Choroid plexus epithelial cell (primary cell): ENCODE measurements around the gene ZNF470.

Source experiments
- DNase-seq: peaks from one replicate; pipeline ENCODE4 v3.0.0-alpha.2; 2010; ENCODE audit warnings: low read depth
- H3K4me3 ChIP-seq: 2 replicates; pipeline ENCODE4 v1.5.1; 2011; ENCODE audit warnings: low read depth, mild to moderate bottlenecking, control low read depth, low read length, moderate library complexity
- TF ChIP-seq, protein P1 (sequence below): conservative IDR thresholded peaks from 2 replicates; pipeline ENCODE4 v1.5.1; 2011; ENCODE audit warnings: low read depth, mild to moderate bottlenecking, control low read depth, inconsistent platforms, low read length, moderate library complexity

The ZNF470 gene

GRCh38 chr19:56577719-56578602, 10.7 kb downstream of the ZNF470 start:
- TF ChIP-seq, protein P1, sequence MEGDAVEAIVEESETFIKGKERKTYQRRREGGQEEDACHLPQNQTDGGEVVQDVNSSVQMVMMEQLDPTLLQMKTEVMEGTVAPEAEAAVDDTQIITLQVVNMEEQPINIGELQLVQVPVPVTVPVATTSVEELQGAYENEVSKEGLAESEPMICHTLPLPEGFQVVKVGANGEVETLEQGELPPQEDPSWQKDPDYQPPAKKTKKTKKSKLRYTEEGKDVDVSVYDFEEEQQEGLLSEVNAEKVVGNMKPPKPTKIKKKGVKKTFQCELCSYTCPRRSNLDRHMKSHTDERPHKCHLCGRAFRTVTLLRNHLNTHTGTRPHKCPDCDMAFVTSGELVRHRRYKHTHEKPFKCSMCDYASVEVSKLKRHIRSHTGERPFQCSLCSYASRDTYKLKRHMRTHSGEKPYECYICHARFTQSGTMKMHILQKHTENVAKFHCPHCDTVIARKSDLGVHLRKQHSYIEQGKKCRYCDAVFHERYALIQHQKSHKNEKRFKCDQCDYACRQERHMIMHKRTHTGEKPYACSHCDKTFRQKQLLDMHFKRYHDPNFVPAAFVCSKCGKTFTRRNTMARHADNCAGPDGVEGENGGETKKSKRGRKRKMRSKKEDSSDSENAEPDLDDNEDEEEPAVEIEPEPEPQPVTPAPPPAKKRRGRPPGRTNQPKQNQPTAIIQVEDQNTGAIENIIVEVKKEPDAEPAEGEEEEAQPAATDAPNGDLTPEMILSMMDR: no peak
- no peak for DNase-seq
- no peak overlapping the region for H3K4me3 ChIP-seq

DNA sequence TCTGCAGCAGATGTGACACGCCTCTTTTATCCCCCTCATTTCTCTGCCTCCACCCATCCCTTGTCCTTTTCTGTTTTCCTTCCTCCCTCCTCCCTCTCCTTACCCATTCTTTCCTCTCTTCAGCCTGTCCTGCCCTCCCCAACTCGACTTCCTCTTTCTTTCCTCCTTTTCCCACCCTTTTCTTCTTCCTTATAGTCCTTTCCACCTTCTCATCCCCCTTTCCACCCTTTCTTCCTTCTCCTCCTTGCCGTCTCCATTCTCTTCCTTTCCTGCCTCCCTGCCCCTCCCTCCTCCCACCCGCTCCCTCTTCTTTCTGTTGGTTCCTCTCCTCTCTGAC, 27.1 kb downstream of the ZNF470 start:
- DNase-seq: no peak
- no peak overlapping the region for H3K4me3 ChIP-seq
- TF ChIP-seq, protein P1: no peak

- peak within 1 kb of the TSS; percentile 94 for H3K4me3 ChIP-seq
- TF ChIP-seq, protein P1: no peak
- DNase-seq: peak; percentile 89
Observed at GRCh38 chr19:56594783-56595547, 27.7 kb downstream of the ZNF470 start, which contains the start of gene ZNF71. Gene ZNF71 (plus strand): TSS chr19:56595302. CDS start chr19:56601559, 6,257 bp downstream.

- peak; percentile 30 for DNase-seq
- TF ChIP-seq, protein P1: no peak
- H3K4me3 ChIP-seq: peak overlapping the region; percentile 94
Observed at GRCh38 chr19:56595548-56595899, 28.3 kb downstream of the ZNF470 start.

GRCh38 chr19:56596676-56597075, 29.4 kb downstream of the ZNF470 start:
- TF ChIP-seq, protein P1: no peak

DNA sequence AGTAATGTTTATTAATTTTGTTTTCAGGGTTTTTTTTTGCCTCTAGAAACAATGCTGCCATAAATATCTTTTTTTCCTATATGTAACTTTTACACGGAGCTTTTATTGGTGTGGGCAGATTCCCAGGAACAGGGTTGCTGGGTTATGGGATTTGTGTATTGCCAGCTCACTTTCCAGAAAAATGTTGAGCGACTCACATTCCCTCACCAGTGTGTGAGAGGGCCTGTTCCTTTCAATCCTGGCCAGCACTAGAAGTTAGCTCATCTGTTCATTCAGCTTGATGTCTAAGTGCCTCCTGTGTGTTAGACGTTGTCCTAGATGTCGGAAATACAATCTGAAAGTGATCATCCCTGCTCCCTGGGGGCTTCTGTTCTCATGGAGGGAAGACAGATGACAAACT, 30.4 kb downstream of the ZNF470 start:
- no peak overlapping the region for H3K4me3 ChIP-seq
- TF ChIP-seq, protein P1: no peak
- peak; percentile 6 for DNase-seq

More at GRCh38 chr19:56596676-56597075, 29.4 kb downstream of the ZNF470 start:
- no peak overlapping the region for H3K4me3 ChIP-seq
- no peak for DNase-seq

- peak; percentile 12 for DNase-seq
- no peak overlapping the region for H3K4me3 ChIP-seq
- TF ChIP-seq, protein P1: no peak
Observed at GRCh38 chr19:56601375-56601774, 34.1 kb downstream of the ZNF470 start.
